PC-3 (cell line): Measurements from ENCODE around the gene LONRF3.

Experiments used
- EZH2 ChIP-seq: fragments of 300-600 bp; sonication (generic); IDR thresholded peaks from one replicate; pipeline ENCODE4 v1.6.1; 2017; ENCODE audit warnings: antibody characterized with exemption, mild to moderate bottlenecking, low read length; ENCODE audit not compliant: unreplicated experiment
- TF ChIP-seq, protein P1 (sequence below): fragments of 300-600 bp; sonication (generic); conservative IDR thresholded peaks from 2 replicates; pipeline ENCODE4 v1.5.1; 2017; ENCODE audit warnings: antibody characterized with exemption, low read depth, mild to moderate bottlenecking, low read length

DNA sequence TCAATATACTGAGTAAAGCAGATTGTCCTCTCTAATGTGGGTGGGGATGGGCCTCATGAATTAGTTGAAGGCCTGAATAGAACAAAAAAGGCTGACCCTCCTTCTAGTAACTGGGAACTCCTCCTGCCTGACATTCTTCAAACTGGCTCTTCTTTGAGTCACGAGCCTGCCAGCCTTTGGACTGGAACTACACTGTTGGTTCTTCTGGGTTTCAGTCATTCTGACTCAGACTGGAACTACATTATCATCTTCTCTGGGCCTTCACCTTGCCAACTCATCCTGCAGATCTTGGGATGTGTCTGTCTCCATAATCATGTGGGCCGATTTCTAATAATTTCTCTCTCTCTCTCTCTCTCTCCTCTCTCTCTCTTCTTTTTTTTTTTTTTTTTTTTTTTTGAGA, 71.5 kb downstream of the LONRF3 start:
- no peak for TF ChIP-seq EZH2
- TF ChIP-seq, protein P1, sequence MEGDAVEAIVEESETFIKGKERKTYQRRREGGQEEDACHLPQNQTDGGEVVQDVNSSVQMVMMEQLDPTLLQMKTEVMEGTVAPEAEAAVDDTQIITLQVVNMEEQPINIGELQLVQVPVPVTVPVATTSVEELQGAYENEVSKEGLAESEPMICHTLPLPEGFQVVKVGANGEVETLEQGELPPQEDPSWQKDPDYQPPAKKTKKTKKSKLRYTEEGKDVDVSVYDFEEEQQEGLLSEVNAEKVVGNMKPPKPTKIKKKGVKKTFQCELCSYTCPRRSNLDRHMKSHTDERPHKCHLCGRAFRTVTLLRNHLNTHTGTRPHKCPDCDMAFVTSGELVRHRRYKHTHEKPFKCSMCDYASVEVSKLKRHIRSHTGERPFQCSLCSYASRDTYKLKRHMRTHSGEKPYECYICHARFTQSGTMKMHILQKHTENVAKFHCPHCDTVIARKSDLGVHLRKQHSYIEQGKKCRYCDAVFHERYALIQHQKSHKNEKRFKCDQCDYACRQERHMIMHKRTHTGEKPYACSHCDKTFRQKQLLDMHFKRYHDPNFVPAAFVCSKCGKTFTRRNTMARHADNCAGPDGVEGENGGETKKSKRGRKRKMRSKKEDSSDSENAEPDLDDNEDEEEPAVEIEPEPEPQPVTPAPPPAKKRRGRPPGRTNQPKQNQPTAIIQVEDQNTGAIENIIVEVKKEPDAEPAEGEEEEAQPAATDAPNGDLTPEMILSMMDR: no peak
